ENCODE data around the gene NCOA3. TPM values are rescaled to one million over a fixed set of nuclear protein-coding genes. Genes with fewer than 3 reads are reported as not detected.
A peak's percentile ranks its signal among the peaks of the same experiment; 100 is the strongest.
"Not testable (repeated sequence)": the region's sequence is repeated elsewhere in the genome, so short reads cannot be mapped to it uniquely, and the experiment has no call there.

NCOA3 gene
- total RNA-seq, result 18.6 TPM
- long read RNA-seq, partial matches to known transcripts, result 4 of 10 reads
- long read RNA-seq, other reads (novel, unspliced or antisense), result 6 of 10 reads

- intact Hi-C loops (cut with DNase I), result loop anchor here (5.0 to 10.0 kb wide), 4 partner anchors 66 to 227 kb away; no protein-coding TSS in a partner anchor
- peak; percentile 97 for DNase-seq (ENCODE audit: low spot score)
Measured at GRCh38 chr20:47501482-47502270, at the start of gene NCOA3. NCOA3 (plus strand) TSS chr20:47501887; CDS start chr20:47622248, 120,361 bp downstream.

GRCh38 chr20:47452736-47453161, 48.9 kb upstream of the NCOA3 start:
- no peak for DNase-seq (ENCODE audit: low spot score)
- intact Hi-C loops (cut with DNase I), result no loop called here

GRCh38 chr20:47453167-47453782, 48.4 kb upstream of the NCOA3 start:
- no peak for DNase-seq (ENCODE audit: low spot score)
- intact Hi-C loops (cut with DNase I), result no loop called here

- no peak for DNase-seq (ENCODE audit: low spot score)
- intact Hi-C loops (cut with DNase I), result no loop called here
Measured at GRCh38 chr20:47454298-47455132, 47.2 kb upstream of the NCOA3 start.

GRCh38 chr20:47455133-47456040, 46.3 kb upstream of the NCOA3 start:
- DNase-seq (ENCODE audit: low spot score), result no peak
- intact Hi-C loops (cut with DNase I), result no loop called here

GRCh38 chr20:47456041-47456537, 45.6 kb upstream of the NCOA3 start:
- no peak for DNase-seq (ENCODE audit: low spot score)
- intact Hi-C loops (cut with DNase I), result no loop called here

GRCh38 chr20:47456952-47457724, 44.5 kb upstream of the NCOA3 start:
- DNase-seq (ENCODE audit: low spot score), result no peak
- intact Hi-C loops (cut with DNase I), result no loop called here

- intact Hi-C loops (cut with DNase I); DNase-seq (ENCODE audit: low spot score): not testable (repeated sequence)
Measured at GRCh38 chr20:47458280-47459050, 43.2 kb upstream of the NCOA3 start.

- no peak for DNase-seq (ENCODE audit: low spot score)
- intact Hi-C loops (cut with DNase I), result no loop called here
Measured at GRCh38 chr20:47459344-47460073, 42.2 kb upstream of the NCOA3 start.

- DNase-seq (ENCODE audit: low spot score); intact Hi-C loops (cut with DNase I): not testable (repeated sequence)
Measured at GRCh38 chr20:47460761-47461112, 41.0 kb upstream of the NCOA3 start.

GRCh38 chr20:47461120-47461685, 40.5 kb upstream of the NCOA3 start:
- DNase-seq (ENCODE audit: low spot score), result no peak
- intact Hi-C loops (cut with DNase I), result no loop called here

GRCh38 chr20:47461906-47462305, 39.8 kb upstream of the NCOA3 start:
- DNase-seq (ENCODE audit: low spot score); intact Hi-C loops (cut with DNase I): not testable (repeated sequence)

- intact Hi-C loops (cut with DNase I), result no loop called here
Measured at GRCh38 chr20:47464380-47465101, 37.1 kb upstream of the NCOA3 start.

GRCh38 chr20:47465335-47466090, 36.2 kb upstream of the NCOA3 start:
- DNase-seq (ENCODE audit: low spot score), result no peak
- intact Hi-C loops (cut with DNase I), result no loop called here

More at GRCh38 chr20:47464380-47465101, 37.1 kb upstream of the NCOA3 start:
- DNase-seq (ENCODE audit: low spot score), result no peak

GRCh38 chr20:47466213-47466612, 35.5 kb upstream of the NCOA3 start:
- intact Hi-C loops (cut with DNase I), result no loop called here
- no peak for DNase-seq (ENCODE audit: low spot score)
